ENCODE measurements around the gene TEAD1. TPM values are rescaled to one million over a fixed set of nuclear protein-coding genes. Genes with fewer than 3 reads are reported as not detected.

The TEAD1 gene
- polyA plus RNA-seq, 1 donor from 2014 or later = 12.2 TPM

DNA sequence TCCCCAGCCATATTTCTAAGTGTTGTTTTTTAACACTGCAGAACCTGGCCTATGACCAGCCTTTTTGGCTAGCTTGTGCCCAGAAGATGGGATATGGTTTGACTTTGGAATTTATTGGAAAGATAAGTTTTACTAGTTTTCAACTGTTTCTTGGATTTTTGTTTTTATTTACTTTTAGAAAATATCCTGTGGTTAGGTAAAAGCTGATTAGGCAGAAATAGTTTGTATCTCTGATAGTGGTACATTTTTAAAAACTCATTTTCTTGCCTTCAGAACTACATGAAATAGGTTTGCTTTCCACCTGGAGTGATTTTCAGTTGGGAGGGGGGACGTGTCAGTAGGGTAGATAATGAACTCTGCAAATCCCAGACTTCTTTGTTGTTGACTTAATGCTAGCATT lies 243.6 kb downstream of the TEAD1 start:
- Histone ChIP-seq H3K4me2 (ENCODE audit: low read length) (no peak overlapping the region), H3K4me3 (ENCODE audit: low read length) (no peak overlapping the region), H4K20me1 (ENCODE audit: insufficient read depth) (no peaks in the 10 kb centered on the region), H3K79me2 (replicated peaks; ENCODE audit: insufficient read depth, low read length) (no peaks in the 10 kb centered on the region), H3K27ac (ENCODE audit: low read length) (no peak overlapping the region), H3K9me3 (ENCODE audit: low read length) (no peaks in the 10 kb centered on the region), H3K36me3 (ENCODE audit: insufficient read depth, low read length) (no peaks in the 10 kb centered on the region), H3K9me2 (ENCODE audit: insufficient read depth, low read length) (no peaks in the 10 kb centered on the region), H3F3A (ENCODE audit: insufficient read depth, low read length, poor library complexity, severe bottlenecking) (no peaks in the 10 kb centered on the region), H3K9ac (ENCODE audit: low read length) (no peak overlapping the region), H3K27me3 (ENCODE audit: insufficient read depth, low read depth, low read length) (no peaks in the 10 kb centered on the region), H2AFZ (ENCODE audit: low read depth, low read length) (no peak overlapping the region)
- no peak for TF ChIP-seq EP300 (conservative IDR thresholded peaks at IDR 0.05; ENCODE audit: poor library complexity, severe bottlenecking)
- TF ChIP-seq EZH2 (IDR thresholded peaks at IDR 0.05; ENCODE audit: borderline replicate concordance, insufficient read depth, low read length, poor library complexity, severe bottlenecking) = no peak
- no peak for TF ChIP-seq RAD21 (conservative IDR thresholded peaks at IDR 0.05)
- no peak for TF ChIP-seq TAF1 (IDR thresholded peaks at IDR 0.05; ENCODE audit: low read depth)
- no peak for TF ChIP-seq MXI1 (conservative IDR thresholded peaks at IDR 0.05; ENCODE audit: poor library complexity, severe bottlenecking)
- TF ChIP-seq POLR2AphosphoS5 (IDR thresholded peaks at IDR 0.05) = no peak
- TF ChIP-seq SMC3 (conservative IDR thresholded peaks at IDR 0.05; ENCODE audit: poor library complexity) = no peak
- TF ChIP-seq, protein P1, sequence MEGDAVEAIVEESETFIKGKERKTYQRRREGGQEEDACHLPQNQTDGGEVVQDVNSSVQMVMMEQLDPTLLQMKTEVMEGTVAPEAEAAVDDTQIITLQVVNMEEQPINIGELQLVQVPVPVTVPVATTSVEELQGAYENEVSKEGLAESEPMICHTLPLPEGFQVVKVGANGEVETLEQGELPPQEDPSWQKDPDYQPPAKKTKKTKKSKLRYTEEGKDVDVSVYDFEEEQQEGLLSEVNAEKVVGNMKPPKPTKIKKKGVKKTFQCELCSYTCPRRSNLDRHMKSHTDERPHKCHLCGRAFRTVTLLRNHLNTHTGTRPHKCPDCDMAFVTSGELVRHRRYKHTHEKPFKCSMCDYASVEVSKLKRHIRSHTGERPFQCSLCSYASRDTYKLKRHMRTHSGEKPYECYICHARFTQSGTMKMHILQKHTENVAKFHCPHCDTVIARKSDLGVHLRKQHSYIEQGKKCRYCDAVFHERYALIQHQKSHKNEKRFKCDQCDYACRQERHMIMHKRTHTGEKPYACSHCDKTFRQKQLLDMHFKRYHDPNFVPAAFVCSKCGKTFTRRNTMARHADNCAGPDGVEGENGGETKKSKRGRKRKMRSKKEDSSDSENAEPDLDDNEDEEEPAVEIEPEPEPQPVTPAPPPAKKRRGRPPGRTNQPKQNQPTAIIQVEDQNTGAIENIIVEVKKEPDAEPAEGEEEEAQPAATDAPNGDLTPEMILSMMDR (IDR thresholded peaks at IDR 0.05; ENCODE audit: poor library complexity, severe bottlenecking) = no peak
- TF ChIP-seq, protein P2, sequence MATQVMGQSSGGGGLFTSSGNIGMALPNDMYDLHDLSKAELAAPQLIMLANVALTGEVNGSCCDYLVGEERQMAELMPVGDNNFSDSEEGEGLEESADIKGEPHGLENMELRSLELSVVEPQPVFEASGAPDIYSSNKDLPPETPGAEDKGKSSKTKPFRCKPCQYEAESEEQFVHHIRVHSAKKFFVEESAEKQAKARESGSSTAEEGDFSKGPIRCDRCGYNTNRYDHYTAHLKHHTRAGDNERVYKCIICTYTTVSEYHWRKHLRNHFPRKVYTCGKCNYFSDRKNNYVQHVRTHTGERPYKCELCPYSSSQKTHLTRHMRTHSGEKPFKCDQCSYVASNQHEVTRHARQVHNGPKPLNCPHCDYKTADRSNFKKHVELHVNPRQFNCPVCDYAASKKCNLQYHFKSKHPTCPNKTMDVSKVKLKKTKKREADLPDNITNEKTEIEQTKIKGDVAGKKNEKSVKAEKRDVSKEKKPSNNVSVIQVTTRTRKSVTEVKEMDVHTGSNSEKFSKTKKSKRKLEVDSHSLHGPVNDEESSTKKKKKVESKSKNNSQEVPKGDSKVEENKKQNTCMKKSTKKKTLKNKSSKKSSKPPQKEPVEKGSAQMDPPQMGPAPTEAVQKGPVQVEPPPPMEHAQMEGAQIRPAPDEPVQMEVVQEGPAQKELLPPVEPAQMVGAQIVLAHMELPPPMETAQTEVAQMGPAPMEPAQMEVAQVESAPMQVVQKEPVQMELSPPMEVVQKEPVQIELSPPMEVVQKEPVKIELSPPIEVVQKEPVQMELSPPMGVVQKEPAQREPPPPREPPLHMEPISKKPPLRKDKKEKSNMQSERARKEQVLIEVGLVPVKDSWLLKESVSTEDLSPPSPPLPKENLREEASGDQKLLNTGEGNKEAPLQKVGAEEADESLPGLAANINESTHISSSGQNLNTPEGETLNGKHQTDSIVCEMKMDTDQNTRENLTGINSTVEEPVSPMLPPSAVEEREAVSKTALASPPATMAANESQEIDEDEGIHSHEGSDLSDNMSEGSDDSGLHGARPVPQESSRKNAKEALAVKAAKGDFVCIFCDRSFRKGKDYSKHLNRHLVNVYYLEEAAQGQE (IDR thresholded peaks at IDR 0.05; ENCODE audit: borderline replicate concordance) = no peak

DNA sequence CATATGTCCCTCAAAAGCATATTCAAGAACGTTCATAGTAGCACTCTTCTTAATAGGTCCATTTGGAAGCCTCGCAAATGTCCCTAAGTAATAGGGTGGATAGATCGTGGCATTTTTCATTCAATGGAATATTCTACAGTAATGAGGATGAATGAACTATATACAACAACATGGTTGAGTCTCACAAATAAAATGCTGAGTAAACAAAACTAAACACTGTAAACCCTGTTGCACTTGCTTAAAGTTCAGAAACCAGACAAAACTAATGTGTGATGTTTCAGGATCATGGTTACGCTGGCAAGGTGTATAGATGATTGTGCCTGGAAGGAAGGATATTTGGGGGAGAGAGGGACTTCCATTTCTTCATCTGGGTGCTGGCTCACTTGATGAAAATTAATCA lies 244.4 kb downstream of the TEAD1 start:
- Histone ChIP-seq H3K27me3 (ENCODE audit: insufficient read depth, low read depth, low read length) (no peaks in the 10 kb centered on the region), H3K9ac (ENCODE audit: low read length) (no peak overlapping the region), H3K79me2 (replicated peaks; ENCODE audit: insufficient read depth, low read length) (no peaks in the 10 kb centered on the region), H3K9me3 (ENCODE audit: low read length) (no peaks in the 10 kb centered on the region), H3K4me2 (ENCODE audit: low read length) (no peak overlapping the region), H2AFZ (ENCODE audit: low read depth, low read length) (no peak overlapping the region), H3K27ac (ENCODE audit: low read length) (no peak overlapping the region), H3K9me2 (ENCODE audit: insufficient read depth, low read length) (no peaks in the 10 kb centered on the region), H3K4me3 (ENCODE audit: low read length) (no peak overlapping the region), H3F3A (ENCODE audit: insufficient read depth, low read length, poor library complexity, severe bottlenecking) (no peaks in the 10 kb centered on the region), H4K20me1 (ENCODE audit: insufficient read depth) (no peaks in the 10 kb centered on the region), H3K36me3 (ENCODE audit: insufficient read depth, low read length) (no peaks in the 10 kb centered on the region)
- TF ChIP-seq TAF1 (IDR thresholded peaks at IDR 0.05; ENCODE audit: low read depth) (no peak), RAD21 (conservative IDR thresholded peaks at IDR 0.05) (no peak), EP300 (conservative IDR thresholded peaks at IDR 0.05; ENCODE audit: poor library complexity, severe bottlenecking) (no peak), POLR2AphosphoS5 (IDR thresholded peaks at IDR 0.05) (no peak), SMC3 (conservative IDR thresholded peaks at IDR 0.05; ENCODE audit: poor library complexity) (no peak), EZH2 (IDR thresholded peaks at IDR 0.05; ENCODE audit: borderline replicate concordance, insufficient read depth, low read length, poor library complexity, severe bottlenecking) (no peak), MXI1 (conservative IDR thresholded peaks at IDR 0.05; ENCODE audit: poor library complexity, severe bottlenecking) (no peak)
- TF ChIP-seq, protein P2 (IDR thresholded peaks at IDR 0.05; ENCODE audit: borderline replicate concordance) = no peak
- TF ChIP-seq, protein P1 (IDR thresholded peaks at IDR 0.05; ENCODE audit: poor library complexity, severe bottlenecking) = no peak

Measured in neural cell (in vitro differentiated cells).